Loucy (cell line): ENCODE measurements around the gene NOL4L.

ENCODE experiments used
- H2AFZ ChIP-seq: fragments of 200-600 bp; sonication (generic); 2 replicates; pipeline ENCODE4 v1.6.0; 2016; ENCODE audit warnings: antibody characterized with exemption, mild to moderate bottlenecking, low read length, moderate library complexity
- H3F3A ChIP-seq: fragments of 200-600 bp; 2 replicates; pipeline ENCODE4 v1.6.0; 2016; ENCODE audit warnings: antibody characterized with exemption, low read depth, mild to moderate bottlenecking
- H3K27me3 ChIP-seq: fragments of 200-600 bp; sonication (generic); 2 replicates; pipeline ENCODE4 v1.6.1; 2014; ENCODE audit warnings: low read length, mild to moderate bottlenecking; ENCODE audit not compliant: insufficient read depth, poor library complexity, severe bottlenecking
- H3K36me3 ChIP-seq: fragments of 200-600 bp; sonication (generic); 2 replicates; pipeline ENCODE4 v1.6.1; 2016; ENCODE audit warnings: low read length; ENCODE audit not compliant: insufficient read depth
- H3K4me1 ChIP-seq: fragments of 200-600 bp; sonication (generic); 2 replicates; pipeline ENCODE4 v1.5.1; 2014; ENCODE audit warnings: low read length, mild to moderate bottlenecking; ENCODE audit not compliant: insufficient read depth, poor library complexity, severe bottlenecking
- H3K4me2 ChIP-seq: fragments of 200-600 bp; sonication (generic); 2 replicates; pipeline ENCODE4 v1.6.0; 2014; ENCODE audit warnings: antibody characterized with exemption, low read length, low read depth, mild to moderate bottlenecking; ENCODE audit not compliant: poor library complexity, severe bottlenecking
- H3K4me3 ChIP-seq: fragments of 200-600 bp; sonication (generic); 2 replicates; pipeline ENCODE4 v1.5.1; 2014; ENCODE audit warnings: low read length, mild to moderate bottlenecking, mixed read lengths; ENCODE audit not compliant: poor library complexity, severe bottlenecking
- H3K79me2 ChIP-seq: fragments of 200-600 bp; sonication (generic); 2 replicates; pipeline ENCODE4 v1.6.1; 2014; ENCODE audit warnings: low read length; ENCODE audit not compliant: insufficient read depth
- H3K9ac ChIP-seq: fragments of 200-600 bp; sonication (generic); 2 replicates; pipeline ENCODE4 v1.6.0; 2014; ENCODE audit warnings: mild to moderate bottlenecking, low read depth, low read length, moderate library complexity; ENCODE audit not compliant: poor library complexity, severe bottlenecking
- H3K9me2 ChIP-seq: fragments of 200-600 bp; sonication (generic); replicated peaks from 2 replicates; pipeline ENCODE4 v1.6.1; 2016; ENCODE audit warnings: low read depth, low read length, mixed read lengths
- H3K9me3 ChIP-seq: fragments of 200-600 bp; sonication (generic); 2 replicates; pipeline ENCODE4 v1.6.1; 2014; ENCODE audit warnings: mild to moderate bottlenecking, antibody characterized with exemption, low read length, low read depth; ENCODE audit not compliant: insufficient read depth
- H4K20me1 ChIP-seq: fragments of 200-600 bp; sonication (generic); 2 replicates; pipeline ENCODE4 v1.6.0; 2014; ENCODE audit warnings: antibody characterized with exemption, low read length, mild to moderate bottlenecking; ENCODE audit not compliant: insufficient read depth, poor library complexity, severe bottlenecking
- CTCF ChIP-seq: fragments of 200-600 bp; sonication (generic); conservative IDR thresholded peaks from 2 replicates; pipeline ENCODE4 v1.5.1; 2014; ENCODE audit warnings: mild to moderate bottlenecking, antibody characterized with exemption, low read length
- EZH2phosphoT487 ChIP-seq: fragments of 200-600 bp; IDR thresholded peaks from 2 replicates; pipeline ENCODE4 v1.6.1; 2018; ENCODE audit warnings: antibody characterized with exemption, mild to moderate bottlenecking, moderate library complexity, borderline replicate concordance

The NOL4L gene

GRCh38 chr20:32460231-32460630, 124.9 kb downstream of the NOL4L start:
- no peak overlapping the region for H3K9ac ChIP-seq
- H3K4me3 ChIP-seq = no peak overlapping the region
- no peaks in the 10 kb centered on the region for H3K27me3 ChIP-seq
- peaks cover 64% of the 10 kb centered on the region for H4K20me1 ChIP-seq
- no peaks in the 10 kb centered on the region for H3K4me1 ChIP-seq
- no peak overlapping the region for H3K4me2 ChIP-seq
- TF ChIP-seq CTCF = no peak
- no peak for TF ChIP-seq EZH2phosphoT487
- no peaks in the 10 kb centered on the region for H3F3A ChIP-seq
- no peaks in the 10 kb centered on the region for H3K9me2 ChIP-seq
- H3K79me2 ChIP-seq = peaks cover 75% of the 10 kb centered on the region
- peaks cover 81% of the 10 kb centered on the region; the same call in 1 of the 2 replicates for H3K36me3 ChIP-seq
- no peaks in the 10 kb centered on the region for H3K9me3 ChIP-seq
- no peak overlapping the region for H2AFZ ChIP-seq

DNA sequence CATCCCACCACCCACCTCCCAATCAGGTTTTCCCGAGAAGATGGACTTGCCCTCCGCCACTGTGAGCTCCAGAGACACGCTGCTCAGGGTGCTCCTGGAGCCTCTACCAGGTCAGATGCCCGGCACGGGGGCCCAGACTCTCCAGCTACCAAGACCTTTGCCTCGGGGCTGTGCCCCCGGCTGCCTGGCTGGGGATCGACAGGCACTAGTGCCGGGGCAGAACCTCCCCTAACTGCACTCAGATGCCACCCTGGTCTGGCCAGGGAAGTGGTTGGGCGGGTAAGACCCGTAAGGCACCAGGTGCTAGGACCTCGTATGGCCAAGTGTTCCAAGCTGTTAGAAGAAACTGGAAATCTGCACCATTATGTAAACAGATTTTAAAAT, 126.3 kb downstream of the NOL4L start:
- TF ChIP-seq CTCF = no peak
- TF ChIP-seq EZH2phosphoT487 = no peak

GRCh38 chr20:32458061-32458836, 126.9 kb downstream of the NOL4L start:
- Histone ChIP-seq H3K4me1 (no peaks in the 10 kb centered on the region), H3K9me3 (no peaks in the 10 kb centered on the region), H3K4me2 (no peak overlapping the region), H3K9me2 (no peaks in the 10 kb centered on the region), H4K20me1 (peaks cover 54% of the 10 kb centered on the region), H3K27me3 (no peaks in the 10 kb centered on the region), H3K9ac (no peak overlapping the region), H2AFZ (no peak overlapping the region), H3F3A (no peaks in the 10 kb centered on the region), H3K36me3 (peaks cover 82% of the 10 kb centered on the region; the same call in 1 of the 2 replicates), H3K79me2 (peaks cover 56% of the 10 kb centered on the region), H3K4me3 (no peak overlapping the region)
- no peak for TF ChIP-seq EZH2phosphoT487
- TF ChIP-seq CTCF = no peak

More for the DNA sequence above, 126.3 kb downstream of the NOL4L start:
- Histone ChIP-seq H3K9ac (no peak overlapping the region), H3K4me2 (no peak overlapping the region), H3K4me1 (no peaks in the 10 kb centered on the region), H3K9me3 (no peaks in the 10 kb centered on the region), H3K9me2 (no peaks in the 10 kb centered on the region), H3K79me2 (peaks cover 61% of the 10 kb centered on the region), H3K27me3 (no peaks in the 10 kb centered on the region), H3K4me3 (no peak overlapping the region), H4K20me1 (peaks cover 60% of the 10 kb centered on the region), H3F3A (no peaks in the 10 kb centered on the region), H3K36me3 (peaks cover 82% of the 10 kb centered on the region; the same call in 1 of the 2 replicates), H2AFZ (no peak overlapping the region)
